HG03378 (cell line): ENCODE results near the gene EFEMP1.

Experiments used
- ATAC-seq: cut with Tn5 transposase; IDR thresholded peaks from one replicate; pipeline ENCODE4 v1.9.1; 2021; ENCODE audit warnings: mild to moderate bottlenecking, moderate library complexity; ENCODE audit not compliant: unreplicated experiment

The EFEMP1 gene

GRCh38 chr2:55871637-55872036, 51.9 kb downstream of the EFEMP1 start:
- no peak for ATAC-seq

- ATAC-seq: no peak
Measured at GRCh38 chr2:55869637-55870325, 53.8 kb downstream of the EFEMP1 start.

GRCh38 chr2:55865096-55865835, 58.3 kb downstream of the EFEMP1 start:
- ATAC-seq: no peak

- no peak for ATAC-seq
Measured at GRCh38 chr2:55864351-55865084, 59.1 kb downstream of the EFEMP1 start.

GRCh38 chr2:55862673-55863390, 60.8 kb downstream of the EFEMP1 start:
- ATAC-seq: no peak

GRCh38 chr2:55862246-55862645, 61.3 kb downstream of the EFEMP1 start:
- no peak for ATAC-seq

GRCh38 chr2:55861733-55862132, 61.8 kb downstream of the EFEMP1 start:
- no peak for ATAC-seq

GRCh38 chr2:55860832-55861231, 62.8 kb downstream of the EFEMP1 start:
- no peak for ATAC-seq

GRCh38 chr2:55859875-55860274, 63.7 kb downstream of the EFEMP1 start:
- no peak for ATAC-seq

GRCh38 chr2:55857766-55858165, 65.8 kb downstream of the EFEMP1 start:
- no peak for ATAC-seq

- ATAC-seq: no peak
Measured at GRCh38 chr2:55856936-55857335, 66.6 kb downstream of the EFEMP1 start.

GRCh38 chr2:55848096-55848495, 75.5 kb downstream of the EFEMP1 start:
- ATAC-seq: no peak

- no peak for ATAC-seq
Measured at GRCh38 chr2:55846426-55846825, 77.2 kb downstream of the EFEMP1 start.

- ATAC-seq: no peak
Measured at GRCh38 chr2:55844986-55845385, 78.6 kb downstream of the EFEMP1 start.

- no peak for ATAC-seq
Measured at GRCh38 chr2:55843994-55844345, 79.6 kb downstream of the EFEMP1 start.

GRCh38 chr2:55843096-55843993, 80.2 kb downstream of the EFEMP1 start:
- ATAC-seq: no peak

- no peak for ATAC-seq
Measured at GRCh38 chr2:55842046-55842445, 81.5 kb downstream of the EFEMP1 start.

GRCh38 chr2:55840460-55840859, 83.1 kb downstream of the EFEMP1 start:
- no peak for ATAC-seq

- no peak for ATAC-seq
Measured at GRCh38 chr2:55839182-55839819, 84.3 kb downstream of the EFEMP1 start.

- no peak for ATAC-seq
Measured at GRCh38 chr2:55838653-55839052, 84.9 kb downstream of the EFEMP1 start.
